NOMO-1 (cell line): ENCODE data around the gene SPARC.
"Not testable (repeated sequence)": the region's sequence is repeated elsewhere in the genome, so short reads cannot be mapped to it uniquely, and the experiment has no call there.

Source experiments
- DNase-seq, 2 experiments: peaks; one replicate each; lab custom pipeline; 2025; ENCODE audit not compliant: unreplicated experiment in 2 of 2; lab: John Stamatoyannopoulos, UW

The SPARC gene

GRCh38 chr5:151686674-151687407, at the start of gene SPARC:
TSS of gene SPARC (minus strand) at chr5:151686915. CDS start at chr5:151676188, 10,727 bp downstream.
- DNase-seq: no peak

GRCh38 chr5:151735646-151736045, 48.9 kb upstream of the SPARC start:
- DNase-seq: no peak

GRCh38 chr5:151734064-151734408, 47.3 kb upstream of the SPARC start:
- DNase-seq: no peak

- DNase-seq: no peak
Measured at GRCh38 chr5:151733358-151734063, 46.8 kb upstream of the SPARC start.

- DNase-seq: no peak
Measured at GRCh38 chr5:151730381-151730780, 43.7 kb upstream of the SPARC start.

GRCh38 chr5:151729597-151729996, 42.9 kb upstream of the SPARC start:
- DNase-seq: not testable (repeated sequence)

GRCh38 chr5:151724360-151724759, 37.6 kb upstream of the SPARC start:
- no peak for DNase-seq

- peak; percentile 10 to 52 for DNase-seq
Measured at GRCh38 chr5:151722546-151722945, 35.8 kb upstream of the SPARC start.

- DNase-seq: no peak
Measured at GRCh38 chr5:151721812-151722391, 35.2 kb upstream of the SPARC start.

- no peak for DNase-seq
Measured at GRCh38 chr5:151721087-151721646, 34.5 kb upstream of the SPARC start.

- DNase-seq: peak; percentile 21 to 43
Measured at GRCh38 chr5:151720215-151720614, 33.5 kb upstream of the SPARC start.

GRCh38 chr5:151719228-151720000, 32.7 kb upstream of the SPARC start:
- peak in 1 of 2 experiments; percentile 4 for DNase-seq

- no peak for DNase-seq
Measured at GRCh38 chr5:151718646-151719045, 31.9 kb upstream of the SPARC start.

GRCh38 chr5:151718153-151718552, 31.4 kb upstream of the SPARC start:
- DNase-seq: no peak

- DNase-seq: no peak
Measured at GRCh38 chr5:151717416-151717815, 30.7 kb upstream of the SPARC start.

GRCh38 chr5:151709109-151709735, 22.5 kb upstream of the SPARC start:
- no peak for DNase-seq

GRCh38 chr5:151708126-151708525, 21.4 kb upstream of the SPARC start:
- DNase-seq: no peak

- DNase-seq: no peak
Measured at GRCh38 chr5:151707567-151707966, 20.9 kb upstream of the SPARC start.

- no peak for DNase-seq
Measured at GRCh38 chr5:151706906-151707305, 20.2 kb upstream of the SPARC start.

- no peak for DNase-seq
Measured at GRCh38 chr5:151703780-151704179, 17.1 kb upstream of the SPARC start.
